ENCODE measurements around the gene S100PBP. TPM values are rescaled to one million over a fixed set of nuclear protein-coding genes. Genes with fewer than 3 reads are reported as not detected.

The S100PBP gene
- total RNA-seq, 3 donors from 2014 or later (not counting 1 experiment from before 2014, with no cell fraction given), result 84.5 to 114 (median 85.5) TPM

- Mint-ChIP-seq H3K27me3 (ENCODE audit: low read depth in 2 of 2) (no peaks in the 10 kb centered on the region), H3K27ac (no peak overlapping the region), H3K9me3 (peaks cover 0 to 3% of the 10 kb centered on the region in 2 donors), H3K36me3 (no peaks in the 10 kb centered on the region), H3K4me1 (peaks cover 0 to 3% of the 10 kb centered on the region in 2 donors), H3K4me3 (no peak overlapping the region)
- Histone ChIP-seq H3K36me3 (ENCODE audit: control insufficient read depth, insufficient read depth, low read length) (peaks cover 50% of the 10 kb centered on the region), H3K27me3 (ENCODE audit: control insufficient read depth, insufficient read depth, low read length) (no peaks in the 10 kb centered on the region), H3K27ac (ENCODE audit: low read length) (no peak overlapping the region), H3K9me3 (ENCODE audit: control insufficient read depth, insufficient read depth, low read length) (no peaks in the 10 kb centered on the region), H3K4me3 (ENCODE audit: low read length) (no peak overlapping the region), H3K4me1 (ENCODE audit: control insufficient read depth, insufficient read depth, low read length) (no peaks in the 10 kb centered on the region)
- no peak for TF ChIP-seq CTCF (IDR thresholded peaks at IDR 0.05)
- no CpG with 5 or more reads among the region's 2 CpGs for WGBS (ENCODE audit: insufficient coverage)
- intact Hi-C loops (cut with micrococcal nuclease), result no loop called here
- ATAC-seq (no peak), DNase-seq (no peak)
Observed at GRCh38 chr1:32848354-32849063, 31.1 kb downstream of the S100PBP start.

- Mint-ChIP-seq H3K27ac (no peak overlapping the region), H3K9me3 (no peaks in the 10 kb centered on the region)
Observed at GRCh38 chr1:32855861-32856617, 38.6 kb downstream of the S100PBP start.

GRCh38 chr1:32858136-32858535 lies 40.7 kb downstream of the S100PBP start:
- Histone ChIP-seq H3K4me3 (ENCODE audit: low read length) (no peak overlapping the region), H3K36me3 (ENCODE audit: control insufficient read depth, insufficient read depth, low read length) (peaks cover 70% of the 10 kb centered on the region), H3K27me3 (ENCODE audit: control insufficient read depth, insufficient read depth, low read length) (no peaks in the 10 kb centered on the region), H3K27ac (ENCODE audit: low read length) (no peak overlapping the region), H3K4me1 (ENCODE audit: control insufficient read depth, insufficient read depth, low read length) (no peaks in the 10 kb centered on the region), H3K9me3 (ENCODE audit: control insufficient read depth, insufficient read depth, low read length) (no peaks in the 10 kb centered on the region)
- ATAC-seq (no peak), DNase-seq (no peak)
- Mint-ChIP-seq H3K4me3 (no peak overlapping the region), H3K27me3 (ENCODE audit: low read depth in 2 of 2) (no peaks in the 10 kb centered on the region), H3K36me3 (peaks cover 21% of the 10 kb centered on the region), H3K4me1 (peaks cover 0 to 6% of the 10 kb centered on the region in 2 donors), H3K27ac (no peak overlapping the region), H3K9me3 (no peaks in the 10 kb centered on the region)
- no peak for TF ChIP-seq CTCF (IDR thresholded peaks at IDR 0.05)
- 100% methylated on average over 1 of the region's 2 CpGs for WGBS (ENCODE audit: insufficient coverage)
- intact Hi-C loops (cut with micrococcal nuclease), result no loop called here

More at GRCh38 chr1:32855861-32856617, 38.6 kb downstream of the S100PBP start:
- Histone ChIP-seq H3K4me1 (ENCODE audit: control insufficient read depth, insufficient read depth, low read length) (no peaks in the 10 kb centered on the region), H3K36me3 (ENCODE audit: control insufficient read depth, insufficient read depth, low read length) (peaks cover 66% of the 10 kb centered on the region), H3K27ac (ENCODE audit: low read length) (no peak overlapping the region), H3K4me3 (ENCODE audit: low read length) (no peak overlapping the region), H3K27me3 (ENCODE audit: control insufficient read depth, insufficient read depth, low read length) (no peaks in the 10 kb centered on the region), H3K9me3 (ENCODE audit: control insufficient read depth, insufficient read depth, low read length) (no peaks in the 10 kb centered on the region)
- DNase-seq (no peak), ATAC-seq (no peak)
- H3K4me3 Mint-ChIP-seq, result no peak overlapping the region
- H3K27me3 Mint-ChIP-seq (ENCODE audit: low read depth in 2 of 2), result no peaks in the 10 kb centered on the region
- intact Hi-C loops (cut with micrococcal nuclease), result no loop called here
- 96% methylated on average over 13 of the region's 13 CpGs for WGBS (ENCODE audit: insufficient coverage)
- no peaks in the 10 kb centered on the region for H3K4me1 Mint-ChIP-seq
- TF ChIP-seq CTCF (IDR thresholded peaks at IDR 0.05), result no peak
- H3K36me3 Mint-ChIP-seq, result peaks cover 9% of the 10 kb centered on the region
